HG02571 (cell line): ENCODE data around the gene NPTX2.

Experiments
- ATAC-seq: cut with Tn5 transposase; IDR thresholded peaks from one replicate; pipeline ENCODE4 v1.9.1; 2021; ENCODE audit warnings: mild to moderate bottlenecking, moderate library complexity; ENCODE audit not compliant: unreplicated experiment

Gene NPTX2

DNA sequence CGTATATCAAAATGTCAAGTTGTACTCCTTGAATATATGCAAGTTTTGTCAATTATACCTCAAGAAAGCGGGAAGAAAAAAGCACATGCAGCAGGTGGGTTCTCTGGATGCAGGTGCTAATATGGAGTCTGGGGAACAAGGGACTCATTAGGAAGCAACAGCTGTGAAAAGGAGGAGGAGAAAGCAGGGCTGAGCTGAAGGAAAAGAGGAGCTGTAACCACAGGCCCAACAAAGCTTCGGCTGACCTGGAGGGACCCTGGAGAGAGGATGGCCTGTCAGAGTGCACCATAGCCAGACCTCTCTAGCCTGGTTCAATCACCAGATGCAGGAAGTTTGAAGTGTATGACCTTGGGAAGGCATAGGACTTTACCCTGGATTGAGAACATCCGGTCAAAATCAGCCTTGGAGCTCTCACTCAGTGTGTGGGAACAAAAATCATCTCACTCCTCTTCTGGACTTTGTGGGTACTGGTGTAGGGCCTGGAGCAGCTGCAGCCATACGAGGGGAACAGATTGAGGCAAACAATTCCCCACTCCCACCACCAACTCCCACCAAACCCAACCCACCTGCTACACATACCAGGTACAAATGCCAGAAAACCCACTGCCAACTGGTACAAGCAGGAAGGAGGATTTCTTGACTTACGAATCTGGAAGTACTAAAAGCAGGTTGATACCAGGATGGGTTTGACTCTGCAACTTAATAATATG is 36.7 kb downstream of the NPTX2 start:
- ATAC-seq = no peak

DNA sequence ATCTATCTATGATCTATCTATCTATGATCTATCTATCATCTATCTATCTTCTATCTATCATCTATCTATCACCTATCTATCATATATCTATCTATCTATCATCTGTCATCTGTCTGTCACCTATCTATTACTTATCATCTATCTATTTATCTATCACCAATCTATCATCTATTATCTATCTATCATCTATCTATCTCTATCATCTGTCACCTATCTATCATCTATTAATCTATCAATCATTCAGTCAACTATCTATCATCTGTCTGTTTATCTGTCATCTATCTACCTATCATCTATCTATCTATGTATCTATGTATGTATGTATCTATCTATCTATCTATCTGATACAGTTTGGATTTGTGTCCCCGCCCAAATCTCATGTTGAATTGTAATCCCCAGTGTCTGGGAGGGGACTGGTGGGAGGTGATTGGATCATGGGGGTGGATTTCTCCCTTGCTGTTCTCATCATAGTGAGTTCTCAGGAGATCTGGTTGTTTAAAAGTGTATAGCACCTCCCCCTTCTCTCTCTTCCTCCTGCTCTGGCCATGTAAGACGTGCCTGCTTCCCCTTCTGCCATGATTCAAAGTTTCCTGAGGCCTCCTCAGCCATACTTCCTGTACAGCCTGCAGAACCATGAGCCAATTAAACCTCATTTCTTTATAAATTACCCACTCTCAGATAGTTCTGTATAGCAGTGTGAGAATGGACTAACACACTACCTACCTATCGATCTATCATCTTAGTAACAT is 37.6 kb downstream of the NPTX2 start:
- no peak for ATAC-seq

DNA sequence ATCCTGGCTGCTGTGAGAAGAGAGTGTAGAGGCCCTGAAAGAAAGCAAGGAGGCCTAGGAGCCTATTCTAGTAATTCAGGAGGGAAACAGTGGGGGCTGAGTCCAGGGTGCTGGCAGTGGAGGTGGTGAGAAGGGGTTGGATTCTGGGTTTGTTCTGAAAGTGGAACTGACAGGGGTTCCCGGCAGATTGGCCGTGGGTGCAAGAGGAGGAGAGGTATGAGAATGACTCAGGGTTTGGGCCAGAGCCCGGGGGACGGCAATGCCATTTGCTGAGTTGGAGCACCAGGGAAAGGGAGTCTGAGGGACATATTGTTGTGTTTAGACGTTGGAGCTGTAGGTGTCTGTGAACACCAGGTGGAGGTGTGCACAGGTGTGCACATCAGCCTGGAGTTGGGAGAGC is 38.5 kb downstream of the NPTX2 start:
- ATAC-seq = no peak

DNA sequence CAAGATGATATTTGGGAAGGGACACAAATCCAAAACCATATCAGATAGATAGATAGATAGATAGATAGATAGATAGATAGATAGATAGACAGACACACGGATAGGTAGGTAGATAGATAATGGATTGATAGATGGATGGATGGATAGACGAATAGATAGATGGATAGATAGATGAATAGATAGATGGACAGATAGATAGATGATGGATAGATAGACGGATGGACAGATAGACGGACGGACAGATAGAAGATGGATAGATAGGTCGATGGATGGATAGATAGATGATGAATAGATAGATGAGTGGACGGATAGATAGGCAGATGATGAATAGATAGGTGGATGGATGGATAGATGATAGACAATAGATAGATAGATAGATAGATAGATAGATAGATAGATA is 39.8 kb downstream of the NPTX2 start:
- no peak for ATAC-seq

DNA sequence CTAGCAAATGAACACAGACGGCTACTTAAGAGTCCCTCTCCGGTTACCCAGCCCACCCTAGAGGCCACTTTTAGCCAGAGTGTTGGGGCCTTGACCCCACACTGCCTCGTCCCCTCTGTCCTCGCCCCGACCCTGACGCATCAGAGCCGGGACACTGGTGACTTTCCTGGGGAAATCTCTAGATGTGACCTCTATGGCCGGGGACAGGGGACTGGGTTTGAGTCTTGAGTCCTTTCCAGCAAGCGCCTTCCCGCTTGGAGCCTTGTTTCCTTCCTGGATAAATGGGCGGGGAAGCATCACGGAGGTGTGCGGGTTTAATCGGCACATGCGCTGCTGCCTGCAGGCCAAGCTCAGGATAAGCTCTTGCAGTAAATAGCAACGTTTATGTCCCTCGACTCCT is 40.7 kb downstream of the NPTX2 start:
- ATAC-seq = no peak

DNA sequence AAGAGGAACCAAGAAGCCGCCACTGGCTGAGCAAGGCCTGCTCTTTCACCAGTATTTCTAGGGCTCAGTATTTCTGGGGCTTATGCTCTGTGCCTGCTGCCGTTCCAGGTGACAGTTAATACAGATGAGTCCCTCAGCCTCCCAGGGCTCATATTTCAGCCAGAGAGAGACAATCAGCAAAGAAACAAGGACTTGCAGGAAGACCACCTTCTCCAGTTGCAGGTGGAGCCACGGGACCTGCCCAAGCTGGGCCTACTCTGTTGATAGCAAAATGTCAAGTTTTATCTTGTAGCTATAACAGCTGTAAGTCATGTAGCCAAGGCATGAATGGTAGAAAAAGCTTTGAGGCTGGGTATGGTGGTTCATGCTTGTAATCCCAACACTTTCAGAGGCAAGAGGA is 42.7 kb downstream of the NPTX2 start:
- no peak for ATAC-seq

DNA sequence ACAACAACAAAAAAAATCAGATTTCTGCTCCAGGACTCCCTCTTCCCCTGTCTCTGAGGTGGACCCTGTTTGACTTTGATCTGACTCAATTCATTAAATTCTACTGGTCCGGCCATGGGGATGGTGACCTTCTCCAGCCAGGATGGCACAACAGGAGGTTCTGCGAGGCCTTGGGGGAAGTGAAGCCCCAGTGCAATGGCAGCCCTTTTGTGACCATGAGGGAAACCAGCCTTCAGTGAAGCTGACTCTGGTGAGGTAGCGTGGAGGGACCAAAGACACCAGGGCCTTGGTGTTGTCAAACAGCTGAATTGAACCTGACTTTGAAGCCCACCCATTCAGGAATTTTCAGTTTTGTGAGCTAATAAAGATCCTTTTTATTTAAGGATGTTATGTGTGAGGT is 44.5 kb downstream of the NPTX2 start:
- ATAC-seq = no peak

DNA sequence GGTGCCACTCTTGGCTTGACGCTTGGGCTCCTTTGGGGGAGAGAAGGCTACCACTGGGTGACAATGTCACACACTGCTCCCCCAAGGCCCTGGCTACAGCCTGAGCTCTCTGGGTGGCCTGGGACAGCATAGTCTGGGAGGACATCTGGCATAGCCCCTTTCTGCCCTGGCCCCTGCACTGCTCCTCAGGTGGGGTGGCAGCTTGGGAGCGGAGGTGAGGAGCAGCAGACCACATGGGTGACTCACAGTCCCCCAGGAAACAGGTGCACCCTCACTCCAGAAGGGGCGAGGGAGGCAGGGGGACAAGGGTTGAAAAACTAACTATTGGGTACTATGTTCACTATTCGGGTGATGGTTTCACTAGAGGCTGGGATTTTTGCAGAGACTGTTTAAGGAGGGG is 45.2 kb downstream of the NPTX2 start:
- ATAC-seq = no peak

DNA sequence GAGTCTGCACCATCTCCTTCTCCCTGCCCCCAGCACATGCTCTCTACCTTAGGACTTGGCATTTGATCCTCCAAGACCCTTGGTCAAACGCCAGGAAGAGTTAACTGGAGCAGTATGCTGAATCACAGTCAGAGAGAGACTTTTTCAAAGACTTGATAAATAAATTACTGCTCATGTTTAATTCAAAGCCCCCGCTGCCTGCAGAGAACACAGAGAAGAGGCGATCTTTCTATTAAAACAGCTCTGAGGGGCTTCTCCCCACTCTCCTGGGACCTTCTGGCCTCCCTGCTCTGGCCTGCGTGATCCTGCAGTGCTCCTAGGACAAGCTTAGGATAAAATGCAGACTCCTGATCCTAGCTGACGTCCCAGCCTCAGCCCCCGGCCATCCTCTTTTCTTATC is 47.8 kb downstream of the NPTX2 start:
- no peak for ATAC-seq

DNA sequence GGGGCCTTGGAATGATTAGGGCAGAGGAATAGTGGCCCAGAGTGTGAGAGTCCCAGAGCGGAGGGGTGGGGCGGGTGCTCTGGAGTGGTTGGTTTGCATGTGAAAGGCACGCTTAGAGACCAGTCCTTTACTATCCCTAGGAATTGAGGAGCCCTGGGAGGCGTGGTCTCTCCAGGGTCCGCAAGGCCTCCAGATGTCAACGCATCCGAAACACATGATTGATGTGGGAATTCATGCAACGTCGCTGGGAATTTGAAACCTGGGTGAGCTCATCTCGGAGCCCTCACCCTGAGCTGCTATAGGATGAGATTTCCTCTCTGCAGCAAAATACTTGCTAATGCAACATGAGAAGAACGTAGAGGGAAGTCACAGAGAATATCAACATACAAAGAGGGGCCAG is 51.2 kb downstream of the NPTX2 start:
- ATAC-seq = no peak

DNA sequence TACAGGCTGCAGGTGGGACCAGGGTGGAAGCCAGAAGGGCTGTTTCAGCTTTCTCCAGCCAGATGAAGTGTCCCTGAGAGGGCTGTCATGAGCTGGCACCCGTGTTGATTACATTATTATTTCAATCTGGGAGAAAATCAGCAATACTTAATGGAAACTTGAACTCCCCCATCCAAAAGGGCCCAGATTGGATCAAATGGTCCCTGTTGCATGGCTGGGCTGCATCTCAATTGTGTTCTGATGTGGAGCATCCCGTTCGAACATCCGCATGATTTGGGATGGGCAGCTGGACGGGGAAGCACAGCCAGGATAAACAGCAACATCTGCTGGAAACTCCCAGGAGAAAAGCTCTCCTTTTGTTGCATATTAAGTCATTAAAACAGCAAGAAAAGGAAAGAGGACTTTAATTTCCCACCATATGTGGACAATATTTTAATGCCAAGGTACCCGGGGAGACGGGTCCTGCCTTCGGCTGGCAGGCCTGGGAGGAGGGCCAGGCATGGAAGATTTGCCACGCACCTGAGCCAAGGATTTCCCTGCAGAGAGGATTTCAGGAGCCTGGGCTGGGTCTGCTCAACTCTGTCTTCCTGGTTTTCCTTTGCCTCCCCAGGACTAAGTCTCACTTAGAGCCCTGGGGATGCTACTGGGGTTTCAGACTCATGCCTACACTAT is 52.4 kb downstream of the NPTX2 start:
- ATAC-seq = no peak

DNA sequence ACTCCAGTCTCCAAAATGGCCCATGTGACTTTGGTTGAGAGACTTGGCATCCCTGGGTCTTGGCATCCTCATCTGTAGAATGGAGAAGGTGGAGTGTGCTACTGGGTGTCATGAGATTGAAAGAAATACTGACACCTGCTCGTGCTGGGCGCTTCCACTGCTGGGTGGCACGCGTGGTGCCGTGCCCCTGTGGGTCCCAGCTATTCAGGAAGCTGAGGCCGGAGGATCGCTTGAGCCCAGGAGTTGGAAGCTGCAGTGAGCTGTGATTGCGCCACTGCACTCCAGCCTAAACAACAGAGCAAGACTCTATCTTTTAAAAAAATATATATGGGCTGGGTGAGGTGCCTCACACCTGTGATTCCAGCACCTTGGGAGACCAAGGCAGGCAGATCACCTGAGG is 53.1 kb downstream of the NPTX2 start:
- ATAC-seq = no peak

DNA sequence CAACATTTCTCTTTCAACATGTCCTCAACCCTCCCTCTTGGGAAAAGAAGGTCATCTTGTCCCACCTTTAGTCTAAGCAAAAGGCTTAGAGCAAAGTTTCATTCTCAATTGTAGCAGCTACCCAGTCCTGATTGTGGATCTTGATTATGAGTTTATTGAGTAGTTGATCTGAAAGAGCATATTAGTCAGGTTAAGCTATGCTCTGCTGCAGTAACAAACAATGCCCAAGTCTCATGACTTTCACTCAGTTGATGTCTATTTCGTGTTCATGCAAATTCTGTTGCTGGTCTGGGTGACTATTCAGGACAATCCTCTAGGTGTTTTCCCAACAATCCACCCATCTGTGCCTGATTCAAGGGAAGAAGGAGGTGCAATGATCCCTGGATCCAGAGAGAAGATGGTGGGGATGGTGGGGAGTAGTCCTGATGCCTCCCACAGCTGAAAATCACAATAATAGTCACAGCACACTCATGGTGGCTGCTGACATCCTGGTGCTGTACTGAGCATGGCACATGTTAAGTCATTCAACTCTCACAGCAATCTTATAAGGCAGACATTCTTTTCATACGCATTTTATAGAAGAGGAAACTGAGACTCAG is 54.7 kb downstream of the NPTX2 start:
- no peak for ATAC-seq

DNA sequence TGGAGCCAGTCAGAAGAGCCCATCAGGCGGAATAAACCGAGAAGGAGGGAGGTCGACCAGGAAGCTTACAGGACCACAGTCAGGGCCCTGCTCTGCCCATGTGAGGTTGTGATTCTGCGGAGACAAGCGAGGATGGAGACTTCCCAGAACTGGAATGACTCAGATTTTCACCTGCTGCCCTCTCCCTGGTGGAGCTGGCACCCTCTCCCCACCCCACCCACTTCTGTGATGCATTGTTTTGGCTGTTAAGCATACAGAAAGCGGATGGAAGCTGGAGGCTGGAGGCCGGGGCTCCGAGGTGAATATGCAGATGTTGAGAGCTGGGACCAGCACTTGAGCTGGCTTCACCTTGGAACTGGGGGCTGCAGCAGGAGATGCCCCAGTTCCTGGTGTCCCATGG is 57.4 kb downstream of the NPTX2 start:
- ATAC-seq = no peak

DNA sequence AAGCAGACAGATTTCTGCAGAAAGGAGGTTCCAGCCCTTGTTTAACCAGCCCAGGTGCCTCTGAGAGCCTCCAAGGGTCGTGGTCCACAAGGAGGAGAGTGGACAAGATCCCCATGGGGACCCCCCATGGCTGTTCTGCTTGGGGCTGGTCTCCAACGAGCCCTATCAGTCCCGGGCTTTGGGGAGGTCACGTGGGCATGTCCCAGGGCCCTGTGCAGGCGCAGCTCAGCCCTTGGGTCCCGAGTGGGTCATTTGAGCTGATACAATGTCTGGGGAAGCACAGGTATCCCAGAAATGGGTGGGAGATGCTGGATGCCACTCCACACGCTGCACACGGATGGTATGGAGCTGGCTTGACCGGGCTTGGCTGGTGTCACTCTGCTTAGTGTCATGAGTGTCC is 57.8 kb downstream of the NPTX2 start:
- ATAC-seq = no peak

DNA sequence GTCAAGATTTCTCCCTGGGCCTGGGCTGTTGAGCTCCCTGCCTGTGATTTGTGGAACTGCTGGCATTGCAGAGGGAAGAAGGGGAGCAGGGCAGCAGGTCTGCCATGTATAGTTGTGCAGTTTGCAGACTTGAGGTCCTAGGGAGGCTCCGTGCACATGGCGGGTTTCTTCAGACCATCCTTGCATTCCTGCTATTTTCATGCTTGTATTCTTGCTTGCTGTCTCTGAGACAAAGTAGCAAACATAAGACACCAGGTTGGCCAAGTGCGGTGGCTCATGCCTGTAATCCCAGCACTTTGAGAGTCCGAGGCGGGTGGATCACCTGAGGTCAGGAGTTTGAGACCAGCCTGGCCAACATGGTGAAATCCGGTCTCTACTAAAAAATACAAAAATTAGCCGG is 61.1 kb downstream of the NPTX2 start:
- no peak for ATAC-seq
